Stimulated activated naive CD4-positive, alpha-beta T cell treated with Interleukin-2 at 50 U/mL for 16 hours (primary cell): Measurements from ENCODE around the gene PRDX4.
"Not testable (repeated sequence)": the region's sequence is repeated elsewhere in the genome, so short reads cannot be mapped to it uniquely, and the experiment has no call there.

ENCODE experiments used
- DNase-seq: peaks from one replicate; lab custom pipeline; 2025; lab: John Stamatoyannopoulos, UW

The PRDX4 gene

GRCh38 chrX:23667239-23668177, at the start of gene PRDX4:
PRDX4 (plus strand) TSS chrX:23667493; CDS start chrX:23667571, 78 bp downstream.
- DNase-seq: peak; percentile 69

GRCh38 chrX:23621621-23622265, 45.5 kb upstream of the PRDX4 start:
- no peak for DNase-seq

- DNase-seq: no peak
Measured at GRCh38 chrX:23623797-23624196, 43.5 kb upstream of the PRDX4 start.

- DNase-seq: no peak
Measured at GRCh38 chrX:23626651-23627050, 40.6 kb upstream of the PRDX4 start.

- no peak for DNase-seq
Measured at GRCh38 chrX:23628131-23628530, 39.2 kb upstream of the PRDX4 start.

- DNase-seq: no peak
Measured at GRCh38 chrX:23631136-23631535, 36.2 kb upstream of the PRDX4 start.

GRCh38 chrX:23633834-23634580, 33.3 kb upstream of the PRDX4 start:
- DNase-seq: no peak

- no peak for DNase-seq
Measured at GRCh38 chrX:23637187-23637586, 30.1 kb upstream of the PRDX4 start.

GRCh38 chrX:23643020-23643419, 24.3 kb upstream of the PRDX4 start:
- no peak for DNase-seq

- DNase-seq: no peak
Measured at GRCh38 chrX:23644744-23645143, 22.5 kb upstream of the PRDX4 start.

GRCh38 chrX:23656091-23656490, 11.2 kb upstream of the PRDX4 start:
- DNase-seq: no peak

GRCh38 chrX:23656684-23657083, 10.6 kb upstream of the PRDX4 start:
- no peak for DNase-seq

GRCh38 chrX:23659339-23659738, 8.0 kb upstream of the PRDX4 start:
- DNase-seq: no peak

- DNase-seq: not testable (repeated sequence)
Measured at GRCh38 chrX:23660083-23660765, 7.1 kb upstream of the PRDX4 start.

- no peak for DNase-seq
Measured at GRCh38 chrX:23660766-23661132, 6.5 kb upstream of the PRDX4 start.

GRCh38 chrX:23661671-23662070, 5.6 kb upstream of the PRDX4 start:
- DNase-seq: no peak

- no peak for DNase-seq
Measured at GRCh38 chrX:23662187-23662586, 5.1 kb upstream of the PRDX4 start.

- no peak for DNase-seq
Measured at GRCh38 chrX:23662853-23663252, 4.4 kb upstream of the PRDX4 start.

GRCh38 chrX:23664496-23664895, 2.8 kb upstream of the PRDX4 start:
- DNase-seq: no peak

- no peak for DNase-seq
Measured at GRCh38 chrX:23666282-23666681, 1.0 kb upstream of the PRDX4 start.

- DNase-seq: no peak
Measured at GRCh38 chrX:23668335-23668734, 1.0 kb downstream of the PRDX4 start.

GRCh38 chrX:23670528-23670927, 3.2 kb downstream of the PRDX4 start:
- no peak for DNase-seq
